HG02623 (cell line): ENCODE measurements around the gene RAP1A.
"Not testable (repeated sequence)": the region's sequence is repeated elsewhere in the genome, so short reads cannot be mapped to it uniquely, and the experiment has no call there.

ENCODE experiments used
- ATAC-seq: cut with Tn5 transposase; IDR thresholded peaks from one replicate; pipeline ENCODE4 v1.9.1; 2021; ENCODE audit warnings: moderate library complexity; ENCODE audit not compliant: unreplicated experiment

The RAP1A gene

DNA sequence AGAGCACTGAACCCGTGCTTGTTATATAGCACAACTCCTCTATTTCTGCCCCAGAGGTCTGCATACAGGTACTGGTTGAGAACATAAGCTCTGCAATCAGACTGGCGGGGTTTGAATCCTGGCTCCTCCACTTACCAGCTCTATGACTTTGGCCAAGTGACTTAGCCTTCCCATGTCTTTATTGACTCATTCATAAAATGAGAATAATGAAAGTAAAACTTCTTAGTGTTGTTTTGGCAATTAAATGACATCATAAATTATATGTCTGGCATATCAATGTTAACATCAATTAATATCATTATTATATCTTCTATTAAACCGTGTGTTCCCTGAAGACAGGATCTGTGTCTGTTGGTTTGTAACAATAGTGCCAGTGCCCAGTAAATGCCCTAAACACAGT, 115.3 kb downstream of the RAP1A start:
- ATAC-seq, result no peak

DNA sequence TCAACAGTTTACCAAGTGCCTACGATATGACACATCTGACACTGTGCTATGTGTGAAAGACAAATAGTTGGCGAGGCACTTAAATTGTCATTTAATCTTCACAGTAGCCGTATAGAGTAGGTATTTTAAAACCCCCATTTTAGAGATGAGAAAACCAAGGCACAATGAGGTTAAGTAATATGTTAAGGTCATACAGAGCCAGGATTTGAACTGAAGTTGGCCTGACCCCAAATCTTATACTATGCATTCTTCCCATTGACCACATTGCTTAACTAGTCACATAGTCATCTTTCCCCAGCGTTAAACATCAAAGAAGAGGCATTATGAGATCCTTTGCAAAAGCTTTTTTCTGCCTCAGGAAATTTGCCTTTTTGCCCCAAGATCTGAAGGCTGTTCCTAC, 115.7 kb downstream of the RAP1A start:
- no peak for ATAC-seq

DNA sequence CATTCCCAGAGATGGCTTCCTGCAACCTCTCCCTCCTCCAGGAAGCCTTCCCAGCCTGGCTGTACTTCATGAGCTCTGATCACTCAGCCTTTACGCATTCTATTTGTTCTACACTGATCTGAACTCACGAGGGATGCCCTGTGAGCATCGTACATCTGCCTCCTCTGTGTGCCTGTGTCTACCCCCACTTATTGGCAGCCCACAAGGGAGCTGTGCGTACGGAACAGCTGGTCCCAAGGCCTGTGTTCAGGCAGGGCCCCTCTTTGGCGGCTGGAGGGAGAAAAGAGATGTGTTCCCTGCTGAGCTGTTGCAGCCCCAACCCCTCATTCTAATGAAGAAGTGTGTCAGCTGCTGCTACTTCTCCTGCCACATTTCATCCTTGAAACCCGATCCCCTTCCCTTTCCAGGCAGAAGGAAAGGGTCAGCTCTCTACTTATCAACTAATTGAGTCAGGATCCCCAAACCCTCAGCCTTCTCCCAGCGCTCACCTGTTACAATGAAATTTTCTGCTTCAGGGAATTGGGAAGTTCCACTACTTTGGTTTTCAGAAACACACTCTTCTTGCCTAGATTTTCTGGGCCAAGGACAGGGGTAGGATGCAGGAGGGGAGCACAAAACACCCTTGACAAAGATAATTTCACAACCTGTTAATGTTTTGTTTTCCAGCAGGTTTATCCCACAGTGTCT, 116.4 kb downstream of the RAP1A start:
- no peak for ATAC-seq

GRCh38 chr1:111736548-111737215, 117.1 kb downstream of the RAP1A start:
- no peak for ATAC-seq

DNA sequence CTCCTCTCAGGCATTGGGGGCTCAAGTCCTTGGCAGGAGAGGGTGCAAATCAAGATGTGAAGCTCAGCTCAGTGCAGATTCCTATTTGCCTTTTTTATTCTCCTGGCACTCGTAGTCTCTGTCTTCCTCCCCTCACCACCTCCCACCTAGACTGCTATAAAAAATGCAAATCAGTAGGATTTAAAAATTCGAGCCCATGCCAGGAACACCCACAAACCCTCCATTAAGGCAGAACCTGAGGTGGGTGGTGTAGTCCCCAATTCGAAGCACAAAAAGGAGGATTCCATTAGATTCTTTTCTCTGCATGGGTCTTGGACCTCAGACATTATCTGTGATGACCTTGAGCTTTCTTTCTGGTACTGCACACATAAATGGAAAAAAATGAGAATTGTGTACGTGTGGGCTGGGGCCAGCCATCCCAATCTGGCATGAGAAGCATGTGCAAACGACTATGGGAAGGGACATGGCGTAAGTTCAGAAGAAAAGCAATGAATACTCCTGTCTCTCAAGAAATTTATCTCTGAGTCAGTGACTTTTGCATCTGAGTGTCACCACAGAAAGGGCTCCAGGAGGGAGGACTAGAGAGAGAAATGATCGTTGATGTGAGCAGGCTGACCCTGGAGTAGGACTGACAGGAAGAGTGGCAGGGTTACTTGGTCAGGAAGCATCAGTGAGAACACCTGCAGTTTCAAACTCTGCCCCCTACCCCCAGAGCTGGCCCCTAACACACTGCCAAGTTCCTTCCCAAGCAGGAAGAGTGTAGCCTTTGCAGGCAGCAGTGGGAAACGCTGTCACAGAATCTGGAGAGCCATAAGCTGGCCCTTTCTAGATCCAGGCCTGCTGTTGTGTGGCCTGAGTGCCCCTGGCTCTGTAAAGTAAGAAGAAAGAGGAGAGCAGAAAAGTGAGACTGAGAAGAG, 117.9 kb downstream of the RAP1A start:
- no peak for ATAC-seq

GRCh38 chr1:111738133-111738435, 118.5 kb downstream of the RAP1A start:
- ATAC-seq, result no peak

DNA sequence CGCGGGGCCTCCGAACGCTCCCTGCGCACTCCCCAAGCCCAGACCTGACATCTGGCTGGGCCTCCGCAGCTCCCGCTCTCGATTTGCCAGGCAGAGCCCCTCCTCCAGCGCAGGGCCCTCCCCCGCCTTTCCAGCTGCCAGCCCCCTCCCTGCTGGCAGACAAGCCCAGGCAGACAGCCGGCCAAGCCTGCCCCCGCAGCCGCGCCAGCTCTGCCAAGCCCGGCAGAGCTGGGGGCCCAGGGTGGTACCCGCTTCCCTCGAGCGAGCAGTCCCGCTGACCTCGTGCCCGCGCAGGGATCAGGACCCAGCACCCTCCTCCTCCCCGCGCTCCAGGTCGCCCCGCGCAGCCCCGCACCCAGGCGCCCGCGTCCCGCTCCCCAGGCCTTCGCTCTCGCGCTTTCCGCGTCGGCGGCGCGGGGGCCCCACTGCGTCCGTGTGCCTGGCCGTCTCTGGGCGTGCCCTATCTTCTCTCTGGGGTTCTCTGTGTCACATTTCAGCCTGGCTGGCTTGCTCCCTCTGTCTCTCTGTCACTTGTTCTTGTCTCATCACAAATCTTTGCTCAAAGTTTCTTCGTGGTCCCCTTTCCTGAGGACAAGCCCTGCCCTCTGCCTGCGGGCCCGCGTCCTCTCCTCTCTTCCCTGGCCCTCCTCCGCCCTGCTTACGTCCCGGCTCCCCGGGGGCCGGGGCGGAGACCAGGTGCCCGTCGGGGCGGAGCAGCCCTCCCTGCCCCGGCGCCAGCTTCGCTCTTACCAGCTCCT, 119.0 kb downstream of the RAP1A start:
- peak; percentile 42 for ATAC-seq

DNA sequence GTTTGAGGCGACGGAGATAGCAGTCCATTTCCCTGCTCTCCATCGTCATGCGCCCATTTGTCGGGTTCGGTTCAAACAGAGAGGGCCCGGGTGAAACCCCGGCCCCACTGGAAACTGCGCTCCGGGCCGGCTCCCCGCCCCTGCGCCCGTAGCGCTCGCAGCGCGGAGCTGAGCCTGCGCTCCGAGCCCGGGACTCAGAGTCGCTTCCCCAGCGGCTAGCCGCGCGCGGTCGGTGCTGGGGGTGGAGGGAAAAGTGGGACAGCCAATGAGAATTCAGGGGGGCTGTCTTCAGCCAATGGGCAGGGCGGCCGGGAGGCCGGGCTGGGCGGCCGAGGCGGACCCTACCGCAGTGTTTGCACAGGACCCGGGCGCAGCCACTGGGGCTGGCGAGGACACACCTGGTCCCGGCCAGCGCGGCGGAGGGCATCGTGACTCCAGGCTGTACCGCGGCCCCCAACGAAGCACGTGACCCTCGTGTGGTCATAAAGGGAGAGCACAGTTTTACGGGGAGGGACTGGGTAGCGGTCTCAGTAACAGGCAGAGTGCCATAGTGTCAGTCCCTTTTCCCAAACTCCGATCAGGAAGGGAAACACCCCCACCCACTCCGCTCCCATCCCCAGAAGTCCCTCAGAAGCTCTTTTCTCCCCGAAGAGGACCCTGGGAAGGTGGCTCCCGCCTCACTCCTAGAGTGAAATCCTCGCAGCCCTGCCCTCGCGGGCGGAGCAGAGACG, 119.8 kb downstream of the RAP1A start, which contains the start of gene INKA2:
TSS of gene INKA2 (minus strand) at position 202 of the 731 bp plus-strand sequence. CDS start at position 49, 153 bp downstream.
- peak; percentile 81 for ATAC-seq

- ATAC-seq, result no peak
Measured at GRCh38 chr1:111739925-111740765, 120.6 kb downstream of the RAP1A start.

- ATAC-seq, result not testable (repeated sequence)
Measured at GRCh38 chr1:111742292-111742691, 122.7 kb downstream of the RAP1A start.

- no peak for ATAC-seq
Measured at GRCh38 chr1:111742938-111743549, 123.5 kb downstream of the RAP1A start.

DNA sequence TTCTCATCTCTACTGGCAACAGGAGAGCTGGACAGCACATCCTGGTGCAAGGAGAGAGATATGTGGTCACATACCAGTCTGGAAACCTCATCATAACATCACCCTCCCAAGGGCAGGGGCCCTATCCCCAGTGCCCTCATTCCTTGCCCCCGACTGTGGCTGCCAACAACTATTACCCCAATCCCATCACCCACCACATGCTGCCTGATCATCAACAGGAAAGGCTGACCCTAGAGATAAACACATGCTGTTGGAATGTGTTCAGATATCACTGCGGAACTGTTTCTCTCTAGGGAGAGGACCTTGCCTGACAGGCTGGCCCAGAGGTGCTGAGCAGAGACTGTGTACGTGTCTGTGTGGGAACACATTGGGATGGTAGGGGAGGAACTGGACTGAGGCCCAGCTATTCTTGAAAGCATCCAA, 124.1 kb downstream of the RAP1A start:
- ATAC-seq, result no peak

GRCh38 chr1:111745675-111746613, 126.4 kb downstream of the RAP1A start:
- ATAC-seq, result no peak

DNA sequence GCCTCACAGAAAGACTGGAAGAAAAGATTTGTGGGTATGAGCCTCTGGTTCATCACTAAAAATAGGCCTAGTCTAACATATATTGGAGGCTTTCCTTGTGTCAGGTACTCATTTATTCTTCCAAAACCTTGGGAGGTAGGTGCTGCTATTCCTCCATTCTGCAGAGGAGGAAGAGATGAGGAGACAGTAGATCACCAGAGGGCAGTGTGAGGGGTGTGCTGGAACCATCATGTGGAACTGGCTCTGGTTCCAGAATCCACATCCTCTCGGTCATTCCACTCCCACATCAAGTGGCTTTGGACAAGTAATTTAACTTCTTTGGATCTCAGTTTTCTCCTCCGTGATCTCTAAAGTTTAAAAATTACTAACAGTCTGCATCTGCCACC, 127.0 kb downstream of the RAP1A start:
- no peak for ATAC-seq

DNA sequence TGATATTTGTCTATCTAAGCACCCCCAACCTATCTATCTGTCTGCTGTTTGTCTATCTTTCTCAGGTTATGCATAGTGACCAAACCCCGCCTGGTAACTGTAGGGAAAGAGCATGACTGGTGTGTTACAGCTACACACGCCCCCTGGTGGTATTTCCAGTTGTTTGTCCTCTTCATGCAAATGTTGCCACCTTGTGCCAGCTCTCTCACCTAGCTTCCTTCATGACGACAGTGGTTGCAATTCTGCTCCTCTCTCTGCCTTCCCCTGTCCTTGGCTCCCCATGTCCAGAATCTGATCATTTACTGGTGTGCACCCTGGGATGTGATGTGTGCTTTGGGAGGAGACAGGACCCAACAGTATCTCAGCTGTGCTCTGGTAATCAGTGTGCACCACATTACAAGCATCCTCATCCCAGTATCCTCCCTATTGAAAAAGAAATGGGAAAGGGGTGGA, 127.7 kb downstream of the RAP1A start:
- no peak for ATAC-seq

DNA sequence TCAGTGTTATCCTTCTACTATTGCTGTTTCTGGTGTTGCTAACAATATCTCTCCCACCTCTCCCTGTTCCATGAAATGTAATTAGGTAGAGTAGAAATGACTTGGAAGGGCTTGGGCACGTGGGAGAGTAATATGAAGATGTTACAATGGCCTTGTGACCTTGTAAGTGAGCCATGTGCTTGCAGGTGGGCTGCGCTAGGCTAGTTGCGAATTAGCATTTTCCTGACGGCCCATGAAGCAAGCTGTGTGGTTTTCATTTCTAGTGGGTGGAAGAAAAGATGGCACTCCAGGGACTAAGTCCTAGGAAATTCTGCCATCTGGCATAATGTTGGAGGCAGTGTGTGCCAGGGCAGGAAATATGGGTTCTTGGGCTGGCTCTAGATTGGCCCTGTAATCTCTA, 128.4 kb downstream of the RAP1A start:
- ATAC-seq, result no peak

- ATAC-seq, result no peak
Measured at GRCh38 chr1:111749628-111750027, 130.0 kb downstream of the RAP1A start.

DNA sequence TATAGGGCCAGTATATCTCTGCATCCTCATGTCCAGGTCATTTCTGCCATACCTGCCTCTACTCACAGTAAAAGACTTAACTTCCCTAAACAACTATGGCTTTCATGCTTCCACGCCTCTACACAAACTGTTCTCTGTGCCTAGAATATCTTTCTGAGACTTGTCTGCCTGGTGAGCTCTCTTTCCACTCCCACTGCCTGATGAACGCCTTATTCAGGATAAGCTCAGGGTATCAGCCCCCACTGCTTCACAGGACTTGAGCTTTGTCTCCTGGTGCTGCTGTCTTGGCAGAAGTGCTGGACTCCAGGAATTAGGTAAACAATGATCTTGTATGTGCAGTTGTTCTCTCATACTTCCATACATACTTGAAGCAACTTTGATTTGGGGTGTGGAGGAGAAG, 131.3 kb downstream of the RAP1A start:
- ATAC-seq, result no peak
